Measurements from ENCODE around the gene DMRT3.

DNA sequence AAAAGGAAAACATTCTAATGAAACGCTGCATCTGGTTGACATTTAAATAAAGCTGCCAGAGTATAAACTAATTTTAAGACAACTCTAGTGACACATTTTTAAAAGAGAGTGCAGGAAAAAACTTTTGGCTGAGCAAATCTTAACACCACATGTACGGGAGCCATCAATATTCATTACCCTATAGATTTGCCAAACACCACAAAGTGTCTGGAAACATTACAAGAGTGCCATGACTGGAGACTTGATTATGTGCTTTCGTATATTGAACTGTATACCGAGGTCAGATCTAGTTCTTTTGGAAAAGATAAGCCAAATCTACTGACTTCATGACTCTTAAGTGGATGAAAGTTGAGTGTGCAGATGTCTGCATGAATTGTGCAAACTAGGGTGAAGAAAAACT, 63.1 kb downstream of the DMRT3 start:
- TF ChIP-seq, protein P1, sequence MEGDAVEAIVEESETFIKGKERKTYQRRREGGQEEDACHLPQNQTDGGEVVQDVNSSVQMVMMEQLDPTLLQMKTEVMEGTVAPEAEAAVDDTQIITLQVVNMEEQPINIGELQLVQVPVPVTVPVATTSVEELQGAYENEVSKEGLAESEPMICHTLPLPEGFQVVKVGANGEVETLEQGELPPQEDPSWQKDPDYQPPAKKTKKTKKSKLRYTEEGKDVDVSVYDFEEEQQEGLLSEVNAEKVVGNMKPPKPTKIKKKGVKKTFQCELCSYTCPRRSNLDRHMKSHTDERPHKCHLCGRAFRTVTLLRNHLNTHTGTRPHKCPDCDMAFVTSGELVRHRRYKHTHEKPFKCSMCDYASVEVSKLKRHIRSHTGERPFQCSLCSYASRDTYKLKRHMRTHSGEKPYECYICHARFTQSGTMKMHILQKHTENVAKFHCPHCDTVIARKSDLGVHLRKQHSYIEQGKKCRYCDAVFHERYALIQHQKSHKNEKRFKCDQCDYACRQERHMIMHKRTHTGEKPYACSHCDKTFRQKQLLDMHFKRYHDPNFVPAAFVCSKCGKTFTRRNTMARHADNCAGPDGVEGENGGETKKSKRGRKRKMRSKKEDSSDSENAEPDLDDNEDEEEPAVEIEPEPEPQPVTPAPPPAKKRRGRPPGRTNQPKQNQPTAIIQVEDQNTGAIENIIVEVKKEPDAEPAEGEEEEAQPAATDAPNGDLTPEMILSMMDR (IDR thresholded peaks at IDR 0.05; ENCODE audit: borderline replicate concordance, extremely low read depth, low read length, poor library complexity, severe bottlenecking): no peak
- TF ChIP-seq EZH2 (IDR thresholded peaks at IDR 0.05; ENCODE audit: borderline replicate concordance, low read depth, low read length, severe bottlenecking): no peak
